Umbilical cord (tissue), 2 donors: ENCODE data around the gene AGPAT1. TPM values are rescaled to one million over a fixed set of nuclear protein-coding genes. Genes with fewer than 3 reads are reported as not detected.
A peak's percentile ranks its signal among the peaks of the same experiment; 100 is the strongest.

ENCODE experiments used
- DNase-seq: peaks from one replicate; pipeline ENCODE4 v3.0.0-alpha.2; 2015; ENCODE audit warnings: low spot score
- total RNA-seq: library from RNA; depleted of rRNA; stranded (reverse); fragments of >200 nt; gene quantifications from one replicate; pipeline ENCODE4 v1.2.3, GENCODE V29; 2014; ENCODE audit warnings: low replicate concordance; ENCODE audit not compliant: insufficient read depth

AGPAT1 gene
- total RNA-seq, 1 donor from 2014 or later = 11.1 TPM

DNA sequence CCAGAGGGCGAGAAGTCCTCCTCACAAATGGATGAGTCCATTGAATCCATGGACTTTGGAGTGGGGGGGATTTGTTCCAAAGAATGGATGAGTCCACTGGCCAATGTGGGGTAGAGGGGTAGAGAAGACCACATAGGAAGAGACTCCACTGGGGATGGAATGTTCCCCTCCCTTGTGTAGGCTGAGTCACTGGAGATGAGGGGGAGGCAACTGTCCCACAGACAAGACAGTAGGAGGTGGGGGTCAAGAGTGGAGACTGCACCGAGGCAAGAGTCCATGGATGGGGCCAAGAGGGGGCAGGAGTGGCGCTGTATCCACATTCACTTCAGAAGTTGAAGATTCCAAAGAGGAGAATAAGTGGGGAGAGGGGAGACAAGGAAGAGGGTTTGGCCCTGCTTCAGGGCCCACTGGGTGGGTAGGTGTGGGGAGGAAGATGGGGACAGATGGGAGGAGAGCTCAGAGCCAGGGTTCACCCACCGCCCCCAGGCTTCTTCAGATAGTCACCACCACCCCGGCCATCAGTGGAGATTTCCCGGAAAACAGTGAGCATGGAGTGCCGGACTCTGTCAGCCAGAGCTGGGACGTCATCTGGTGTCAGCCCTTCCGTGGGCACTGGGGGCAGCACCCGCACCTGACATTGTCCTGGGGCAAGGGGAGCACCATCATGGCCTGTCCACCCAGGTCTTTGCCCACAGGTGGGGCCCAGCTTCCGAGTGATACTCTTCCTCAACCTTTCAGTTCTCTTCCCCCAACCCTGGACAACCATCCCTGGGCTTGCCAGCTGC is 6.9 kb downstream of the AGPAT1 start:
- no peak for DNase-seq

- DNase-seq = no peak
Observed at GRCh38 chr6:32168350-32168749, 7.5 kb downstream of the AGPAT1 start.

- DNase-seq = no peak
Observed at GRCh38 chr6:32167761-32168262, 8.1 kb downstream of the AGPAT1 start.

DNA sequence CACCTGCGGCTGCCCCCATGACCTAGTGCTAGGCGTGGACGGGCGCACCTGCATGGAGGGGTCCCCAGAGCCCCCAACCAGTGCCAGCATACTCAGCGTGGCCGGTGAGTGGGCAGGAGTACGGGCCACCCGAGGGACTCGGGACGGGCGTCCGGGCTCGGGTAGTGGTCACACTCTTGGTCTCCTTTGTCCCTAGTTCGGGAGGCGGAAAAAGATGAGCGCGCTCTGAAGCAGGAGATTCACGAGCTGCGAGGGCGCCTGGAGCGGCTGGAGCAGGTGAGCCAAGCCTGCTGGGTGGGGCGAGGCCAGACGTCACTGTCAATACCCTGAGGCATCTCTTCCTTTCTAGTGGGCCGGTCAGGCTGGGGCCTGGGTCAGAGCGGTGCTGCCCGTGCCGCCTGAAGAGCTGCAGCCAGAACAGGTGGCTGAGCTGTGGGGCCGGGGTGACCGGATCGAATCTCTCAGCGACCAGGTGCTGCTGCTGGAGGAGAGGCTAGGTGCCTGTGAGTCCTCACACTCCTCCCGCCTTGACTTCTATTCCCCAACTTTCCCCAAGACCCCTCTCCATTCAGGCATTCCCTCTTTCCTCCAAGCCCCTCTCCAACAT is 8.6 kb downstream of the AGPAT1 start:
- no peak for DNase-seq

GRCh38 chr6:32166411-32167061 is 9.3 kb downstream of the AGPAT1 start:
- DNase-seq = no peak

- DNase-seq = no peak
Observed at GRCh38 chr6:32164295-32164694, 11.6 kb downstream of the AGPAT1 start, which contains the start of gene EGFL8. TSS of gene EGFL8 (plus strand) at chr6:32164595. CDS start at chr6:32166166, 1,571 bp downstream.

DNA sequence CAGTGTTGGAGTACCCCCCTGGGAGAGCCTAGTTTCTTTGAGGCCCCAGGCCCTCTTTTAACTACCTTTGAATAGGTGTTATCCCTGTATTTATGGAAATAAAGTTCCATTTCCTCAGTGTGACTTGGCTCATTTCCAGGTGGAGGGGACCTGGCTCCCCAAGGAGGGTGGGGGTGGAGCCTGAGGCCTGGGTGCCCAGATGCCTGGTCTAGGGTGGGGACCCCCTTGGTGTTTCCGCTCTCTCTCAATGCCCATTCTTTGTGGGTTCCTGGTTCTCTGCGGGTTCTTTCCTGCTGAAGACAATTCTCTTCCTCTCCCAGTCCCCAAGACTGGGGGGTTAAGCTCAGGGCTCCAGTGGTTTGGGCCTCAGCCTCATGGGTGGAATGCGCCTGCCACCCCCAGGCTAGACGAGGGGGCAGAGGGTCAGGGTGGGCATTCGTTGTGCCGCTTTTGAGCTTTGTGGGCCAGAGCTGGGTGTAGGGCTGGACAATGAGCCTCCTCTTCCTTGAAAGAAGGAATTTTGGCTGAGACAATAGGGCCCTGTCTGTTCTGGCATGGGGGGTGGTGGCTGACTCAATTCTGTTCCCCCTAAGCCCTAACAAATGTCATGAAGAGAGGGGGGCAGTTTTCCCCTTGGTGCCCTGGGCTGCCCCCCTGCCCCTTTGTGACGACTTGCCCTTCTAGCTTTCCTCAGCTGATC is 12.2 kb downstream of the AGPAT1 start:
- no peak for DNase-seq

DNA sequence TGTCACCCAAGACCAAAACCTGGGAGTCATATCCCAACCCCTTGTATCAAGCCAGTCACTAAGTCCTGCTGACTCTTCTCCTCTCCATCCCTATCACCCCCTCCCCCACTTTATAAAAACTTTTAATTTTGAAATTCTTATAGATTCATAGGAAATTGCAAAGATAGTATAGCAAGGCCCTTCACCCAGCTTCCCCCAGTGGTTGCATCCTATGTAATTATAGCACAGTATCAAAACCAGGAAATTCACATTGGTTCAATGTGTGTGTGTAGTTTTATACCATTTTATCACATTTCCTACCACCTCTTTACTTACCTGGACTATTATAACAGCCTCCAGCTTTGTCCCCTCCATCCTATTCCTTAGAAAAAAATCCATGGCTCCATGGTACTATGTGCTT is 17.8 kb downstream of the AGPAT1 start:
- DNase-seq = no peak

- DNase-seq = no peak
Observed at GRCh38 chr6:32156891-32157290, 19.0 kb downstream of the AGPAT1 start.

GRCh38 chr6:32154514-32155161 is 21.2 kb downstream of the AGPAT1 start:
- peak; percentile 72 for DNase-seq

GRCh38 chr6:32153564-32154513 is 22.0 kb downstream of the AGPAT1 start, which contains the start of gene PPT2:
TSS of gene PPT2 (plus strand) at chr6:32154141. CDS start at chr6:32154595, 454 bp downstream.
- peak; percentile 95 for DNase-seq

DNA sequence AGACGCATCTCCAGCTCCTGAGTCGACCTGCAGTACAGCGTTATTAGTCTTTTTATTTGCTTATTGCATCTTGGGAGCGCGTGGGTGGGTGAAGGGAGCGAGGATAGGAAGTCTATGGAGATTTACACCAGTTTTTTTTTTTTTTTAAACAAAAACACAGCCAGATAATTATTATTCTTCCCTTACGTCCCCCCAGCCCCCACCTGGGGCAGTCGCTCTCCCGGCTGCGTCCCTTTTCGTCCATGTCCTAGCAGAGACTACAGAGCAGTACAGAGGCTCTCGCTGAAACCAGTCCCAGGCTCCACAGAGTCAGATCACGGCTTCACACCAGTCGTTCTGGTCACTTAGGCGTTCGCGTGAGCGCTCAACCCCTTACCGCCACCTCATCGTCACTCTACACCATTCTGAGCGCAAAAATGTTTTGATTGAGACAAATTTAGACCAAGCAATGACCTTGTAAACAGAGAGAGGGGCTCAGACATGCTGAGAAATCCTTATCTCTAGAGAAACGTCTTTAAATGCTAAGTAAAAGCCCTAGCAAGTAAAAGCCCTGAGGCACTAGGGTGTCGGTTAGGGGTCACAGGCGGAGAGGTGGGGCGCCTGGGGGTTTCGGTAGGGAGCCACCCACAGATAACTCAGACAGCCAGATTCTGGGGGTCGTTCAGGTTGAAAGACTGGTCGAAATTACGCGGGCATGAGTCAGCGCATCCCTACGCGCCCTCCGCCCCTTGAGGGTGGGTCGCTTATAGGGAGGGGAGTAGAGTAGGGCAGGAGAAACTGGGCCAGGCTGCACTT is 22.9 kb downstream of the AGPAT1 start:
- peak; percentile 71 for DNase-seq

GRCh38 chr6:32151863-32152768 is 23.8 kb downstream of the AGPAT1 start, which contains the start of gene PRRT1:
TSS of gene PRRT1 (minus strand) at chr6:32151939. CDS start at chr6:32151827, 112 bp downstream.
- no peak for DNase-seq

GRCh38 chr6:32151181-32151862 is 24.6 kb downstream of the AGPAT1 start:
- DNase-seq = no peak

- DNase-seq = no peak
Observed at GRCh38 chr6:32149932-32150870, 25.7 kb downstream of the AGPAT1 start.

GRCh38 chr6:32149092-32149755 is 26.7 kb downstream of the AGPAT1 start:
- DNase-seq = no peak
